GM21423 (cell line): ENCODE measurements around the gene IVNS1ABP.
"Not testable (repeated sequence)": the region's sequence is repeated elsewhere in the genome, so short reads cannot be mapped to it uniquely, and the experiment has no call there.

ENCODE experiments used
- ATAC-seq: cut with Tn5 transposase; IDR thresholded peaks from one replicate; pipeline ENCODE4 v1.9.1; 2021; ENCODE audit warnings: mild to moderate bottlenecking, moderate library complexity; ENCODE audit not compliant: unreplicated experiment

IVNS1ABP gene

DNA sequence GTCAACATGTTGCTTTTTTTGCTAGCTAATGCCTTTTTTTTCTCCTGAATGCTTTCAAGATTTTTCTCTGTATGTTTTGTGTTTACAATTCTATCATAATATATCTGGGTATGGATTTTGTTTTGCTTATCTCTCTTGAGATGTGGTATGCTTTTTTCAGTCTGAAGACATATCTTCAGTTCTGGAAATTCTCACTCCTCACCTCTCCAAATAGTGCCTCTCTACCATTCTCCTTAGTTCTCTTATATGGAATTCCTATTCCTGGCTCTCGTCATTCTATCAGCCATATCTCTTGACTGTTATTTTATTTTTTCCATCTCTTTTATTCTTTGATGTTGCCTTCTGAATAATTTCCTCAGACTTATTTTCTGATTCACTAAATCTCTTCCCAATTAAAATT, 58.4 kb downstream of the IVNS1ABP start:
- ATAC-seq: no peak

GRCh38 chr1:185257950-185258208, 59.2 kb downstream of the IVNS1ABP start:
- ATAC-seq: no peak

DNA sequence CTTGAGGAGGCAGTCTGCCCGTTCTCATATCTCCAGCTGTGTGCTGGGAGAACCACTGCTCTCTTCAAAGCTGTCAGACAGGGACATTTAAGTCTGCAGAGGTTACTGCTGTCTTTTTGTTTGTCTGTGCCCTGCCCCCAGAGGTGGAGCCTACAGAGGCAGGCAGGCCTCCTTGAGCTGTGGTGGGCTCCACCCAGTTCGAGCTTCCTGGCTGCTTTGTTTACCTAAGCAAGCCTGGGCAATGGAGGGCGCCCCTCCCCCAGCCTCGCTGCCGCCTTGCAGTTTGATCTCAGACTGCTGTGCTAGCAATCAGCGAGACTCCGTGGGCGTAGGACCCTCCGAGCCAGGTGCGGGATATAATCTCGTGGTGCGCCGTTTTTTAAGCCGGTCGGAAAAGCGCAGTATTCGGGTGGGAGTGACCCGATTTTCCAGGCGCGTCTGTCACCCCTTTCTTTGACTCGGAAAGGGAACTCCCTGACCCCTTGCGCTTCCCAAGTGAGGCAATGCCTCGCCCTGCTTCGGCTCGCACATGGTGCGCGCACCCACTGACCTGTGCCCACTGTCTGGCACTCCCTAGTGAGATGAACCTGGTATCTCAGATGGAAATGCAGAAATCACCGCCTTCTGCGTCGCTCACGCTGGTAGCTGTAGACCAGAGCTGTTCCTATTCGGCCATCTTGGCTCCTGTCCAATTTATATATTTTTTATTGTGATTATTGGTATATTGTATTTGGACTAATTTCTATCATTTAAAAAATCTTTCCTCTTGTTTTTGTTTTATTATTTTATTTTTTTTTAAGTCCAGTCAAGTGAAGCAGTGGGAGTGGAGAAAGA, 59.7 kb downstream of the IVNS1ABP start:
- ATAC-seq: not testable (repeated sequence)

GRCh38 chr1:185255595-185255994, 61.4 kb downstream of the IVNS1ABP start:
- ATAC-seq: not testable (repeated sequence)

DNA sequence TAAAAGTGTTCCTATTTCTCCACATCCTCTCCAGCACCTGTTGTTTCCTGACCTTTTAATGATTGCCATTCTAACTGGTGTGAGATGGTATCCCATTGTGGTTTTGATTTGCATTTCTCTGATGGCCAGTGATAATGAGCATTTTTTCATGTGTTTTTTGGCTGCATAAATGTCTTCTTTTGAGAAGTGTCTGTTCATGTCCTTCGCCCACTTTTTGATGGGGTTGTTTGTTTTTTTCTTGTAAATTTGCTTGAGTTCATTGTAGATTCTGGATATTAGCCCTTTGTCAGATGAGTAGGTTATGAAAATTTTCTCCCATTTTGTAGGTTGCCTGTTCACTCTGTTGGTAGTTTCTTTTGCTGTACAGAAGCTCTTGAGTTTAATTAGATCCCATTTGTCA, 64.6 kb downstream of the IVNS1ABP start:
- not testable (repeated sequence) for ATAC-seq

- ATAC-seq: not testable (repeated sequence)
Observed at GRCh38 chr1:185251928-185252327, 65.1 kb downstream of the IVNS1ABP start.

- no peak for ATAC-seq
Observed at GRCh38 chr1:185250063-185250462, 67.0 kb downstream of the IVNS1ABP start.

GRCh38 chr1:185249563-185249962, 67.5 kb downstream of the IVNS1ABP start:
- ATAC-seq: no peak
